GM18520 (cell line): Measurements from ENCODE around the gene SND1.
"Not testable (repeated sequence)": the region's sequence is repeated elsewhere in the genome, so short reads cannot be mapped to it uniquely, and the experiment has no call there.

Experiments
- ATAC-seq: cut with Tn5 transposase; IDR thresholded peaks from one replicate; pipeline ENCODE4 v1.9.1; 2021; ENCODE audit not compliant: unreplicated experiment

SND1 gene

DNA sequence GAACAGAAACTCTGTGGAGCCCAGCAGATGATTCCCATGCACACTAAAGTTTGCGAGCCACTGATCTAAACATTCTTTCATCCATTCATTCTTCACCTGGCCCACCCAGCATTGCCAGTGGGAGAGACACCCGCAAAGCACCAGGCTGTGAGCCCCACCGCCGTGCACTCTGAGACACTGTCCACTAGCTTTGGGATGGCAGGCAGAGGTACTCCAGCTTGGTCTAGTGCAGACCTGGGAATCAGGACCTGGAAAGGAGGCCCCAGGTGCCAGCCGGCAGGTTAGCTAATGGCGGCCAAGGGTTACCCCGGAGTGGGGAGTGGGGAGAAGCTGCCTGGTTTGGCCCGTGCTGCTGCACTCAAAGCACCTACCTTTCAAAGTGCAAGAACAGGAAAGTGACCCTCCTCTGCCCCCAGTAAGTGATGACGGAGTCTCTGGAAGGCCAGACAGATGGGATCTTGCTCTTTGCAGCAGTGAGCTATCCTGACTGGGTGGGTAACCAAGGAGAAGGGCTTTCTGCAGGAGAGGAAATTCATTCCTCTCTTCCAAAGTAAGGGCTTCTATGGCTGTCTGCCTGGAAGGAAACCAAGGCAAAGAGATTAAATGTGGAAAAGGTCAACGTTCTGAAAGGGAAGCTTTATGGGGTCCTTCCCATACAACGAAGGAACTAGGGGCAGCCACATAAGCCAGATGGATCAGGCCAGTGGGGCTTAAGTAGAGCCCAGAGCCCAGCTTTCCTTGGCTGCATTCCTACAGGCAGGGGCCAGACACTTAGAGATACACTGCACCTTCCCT is 453.4 kb downstream of the SND1 start:
- ATAC-seq, result no peak

DNA sequence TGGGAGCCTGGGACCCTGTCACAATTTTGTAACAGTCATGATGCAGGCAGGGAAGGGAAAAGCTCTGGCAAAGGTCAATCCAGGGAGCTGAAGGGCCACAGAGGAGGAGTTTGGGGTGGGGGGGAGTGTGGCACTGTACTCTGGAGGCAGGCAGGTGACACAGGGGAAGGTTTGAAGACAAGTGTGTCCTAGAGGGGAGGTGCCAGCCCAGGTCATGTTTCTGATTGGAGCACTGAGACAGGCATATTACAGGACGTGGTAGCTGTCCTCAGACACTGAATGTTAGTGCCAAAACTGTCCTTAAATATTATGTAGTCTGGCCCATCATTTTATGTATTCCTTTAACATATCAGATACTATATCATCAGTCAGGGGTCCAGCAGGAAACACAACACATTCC is 454.8 kb downstream of the SND1 start:
- no peak for ATAC-seq

DNA sequence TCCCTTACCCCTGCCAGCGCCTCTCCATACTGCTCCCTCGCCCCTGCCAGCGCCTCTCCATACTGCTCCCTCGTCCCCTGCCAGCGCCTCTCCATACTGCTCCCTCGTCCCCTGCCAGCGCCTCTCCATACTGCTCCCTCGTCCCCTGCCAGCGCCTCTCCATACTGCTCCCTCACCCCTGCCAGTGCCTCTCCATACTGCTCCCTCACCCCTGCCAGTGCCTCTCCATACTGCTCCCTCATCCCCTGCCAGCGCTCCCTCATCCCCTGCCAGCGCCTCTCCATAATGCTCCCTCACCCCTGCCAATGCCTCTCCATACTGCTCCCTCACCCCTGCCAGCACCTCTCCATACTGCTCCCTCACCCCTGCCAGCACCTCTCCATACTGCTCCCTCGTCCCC is 455.5 kb downstream of the SND1 start:
- not testable (repeated sequence) for ATAC-seq

DNA sequence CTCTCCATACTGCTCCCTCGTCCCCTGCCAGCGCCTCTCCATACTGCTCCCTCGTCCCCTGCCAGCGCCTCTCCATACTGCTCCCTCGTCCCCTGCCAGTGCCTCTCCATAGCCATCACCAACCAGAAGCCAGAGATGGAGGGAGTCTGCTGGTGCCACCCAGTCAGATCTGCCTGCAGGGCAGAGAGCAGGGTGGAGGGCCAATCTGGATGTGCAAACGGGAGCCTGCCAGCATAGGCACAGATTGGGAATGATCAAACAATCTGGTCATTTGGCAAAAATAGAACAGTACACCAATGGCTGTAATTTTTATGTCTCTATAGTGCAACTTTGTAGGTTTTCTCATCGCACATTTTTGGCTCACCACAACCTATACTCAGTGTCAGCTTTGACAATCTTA is 456.1 kb downstream of the SND1 start:
- no peak for ATAC-seq

DNA sequence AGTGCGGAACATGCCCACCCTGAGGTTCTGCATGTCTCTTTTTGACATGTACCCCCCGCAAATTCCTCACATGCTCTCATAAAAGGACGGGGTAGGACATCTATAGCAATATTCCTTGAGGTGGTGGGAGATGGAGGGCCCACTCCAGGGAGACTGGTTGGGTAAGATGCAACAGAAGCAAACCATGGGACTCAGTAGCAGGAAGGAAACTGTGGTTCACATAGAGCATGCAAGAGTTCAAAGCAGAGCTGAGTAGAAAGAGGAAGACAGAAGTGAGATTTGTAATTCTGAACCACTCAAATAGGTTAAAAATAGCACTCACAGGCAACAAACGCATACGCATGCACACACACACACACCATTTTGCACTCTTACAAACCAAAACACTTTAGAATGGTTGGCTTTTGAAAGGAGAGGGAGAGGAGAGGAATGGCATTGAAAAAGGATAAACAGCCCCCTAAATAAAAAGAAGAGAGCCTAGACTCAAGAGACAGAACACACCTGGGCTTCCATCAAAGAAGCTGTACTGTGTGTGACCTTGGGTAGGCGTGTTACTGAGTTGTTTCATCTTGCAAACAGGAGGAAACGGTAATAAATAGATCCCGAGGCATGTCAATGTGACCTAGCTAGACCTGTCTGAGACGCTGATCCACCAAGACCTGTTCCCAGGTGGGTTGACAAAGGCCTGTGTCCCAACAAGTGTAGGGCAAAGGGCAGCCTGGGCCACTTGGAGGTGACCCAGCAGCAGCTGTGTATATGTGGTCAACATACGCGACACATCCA is 456.8 kb downstream of the SND1 start:
- peak; percentile 86 for ATAC-seq

DNA sequence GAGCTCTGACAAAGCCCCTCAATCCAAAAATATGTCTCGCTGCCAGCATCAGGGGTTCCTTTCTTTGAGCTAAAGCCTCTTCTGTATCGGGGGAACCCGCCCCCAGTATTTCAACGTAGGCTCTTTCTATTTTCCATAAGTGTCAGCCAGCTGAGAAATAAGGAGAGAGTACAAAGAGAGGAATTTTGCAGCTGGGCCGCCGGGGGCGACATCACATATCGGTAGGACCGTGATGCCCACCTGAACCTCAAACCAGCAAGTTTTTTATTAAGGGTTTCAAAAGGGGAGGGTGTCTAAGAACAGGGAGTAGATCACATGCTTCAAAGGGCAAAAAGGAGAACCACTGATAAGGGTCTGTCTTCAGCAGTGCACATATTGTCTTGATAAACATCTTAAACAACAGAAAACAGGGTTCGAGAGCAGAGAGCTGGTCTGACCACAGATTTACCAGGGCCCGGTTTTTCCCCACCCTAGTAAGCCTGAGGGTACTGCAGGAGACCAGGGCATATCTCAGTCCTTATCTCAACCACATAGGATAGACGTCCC is 457.5 kb downstream of the SND1 start:
- ATAC-seq, result not testable (repeated sequence)

DNA sequence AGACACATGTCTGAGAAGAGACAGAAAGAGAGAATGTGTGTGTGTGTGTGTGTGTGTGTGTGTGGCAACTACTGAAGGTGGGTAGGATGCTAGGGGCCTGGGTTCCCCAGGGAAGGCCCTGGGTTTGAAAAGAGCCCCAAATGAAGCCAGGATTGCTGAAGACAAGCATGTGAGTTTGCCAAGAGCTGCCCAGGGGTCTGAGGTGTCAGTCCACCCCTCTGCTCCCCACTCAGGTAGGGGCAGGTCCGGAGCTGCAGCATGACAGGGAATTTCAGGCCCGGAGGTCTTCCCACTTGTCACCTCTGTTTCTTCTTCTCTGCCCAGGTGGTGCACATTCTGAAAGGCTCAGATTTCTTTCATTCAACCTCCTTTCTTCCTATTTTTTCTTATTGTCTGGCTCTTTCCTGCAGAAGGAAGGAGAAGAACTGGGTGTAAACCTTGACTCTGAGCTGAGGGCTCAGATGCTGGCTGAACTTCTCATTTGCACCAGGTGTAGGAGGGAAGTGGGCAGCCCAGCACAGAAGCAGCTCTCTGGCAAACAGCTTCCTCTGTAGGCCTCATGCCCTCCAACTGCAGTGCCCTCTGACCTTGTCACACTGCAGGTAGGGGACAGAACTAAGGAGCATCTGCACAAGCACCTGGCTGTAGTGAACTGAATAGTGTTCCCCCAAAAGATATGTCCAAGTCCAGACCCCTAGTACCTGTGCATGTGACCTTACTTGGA is 458.8 kb downstream of the SND1 start:
- ATAC-seq, result no peak

DNA sequence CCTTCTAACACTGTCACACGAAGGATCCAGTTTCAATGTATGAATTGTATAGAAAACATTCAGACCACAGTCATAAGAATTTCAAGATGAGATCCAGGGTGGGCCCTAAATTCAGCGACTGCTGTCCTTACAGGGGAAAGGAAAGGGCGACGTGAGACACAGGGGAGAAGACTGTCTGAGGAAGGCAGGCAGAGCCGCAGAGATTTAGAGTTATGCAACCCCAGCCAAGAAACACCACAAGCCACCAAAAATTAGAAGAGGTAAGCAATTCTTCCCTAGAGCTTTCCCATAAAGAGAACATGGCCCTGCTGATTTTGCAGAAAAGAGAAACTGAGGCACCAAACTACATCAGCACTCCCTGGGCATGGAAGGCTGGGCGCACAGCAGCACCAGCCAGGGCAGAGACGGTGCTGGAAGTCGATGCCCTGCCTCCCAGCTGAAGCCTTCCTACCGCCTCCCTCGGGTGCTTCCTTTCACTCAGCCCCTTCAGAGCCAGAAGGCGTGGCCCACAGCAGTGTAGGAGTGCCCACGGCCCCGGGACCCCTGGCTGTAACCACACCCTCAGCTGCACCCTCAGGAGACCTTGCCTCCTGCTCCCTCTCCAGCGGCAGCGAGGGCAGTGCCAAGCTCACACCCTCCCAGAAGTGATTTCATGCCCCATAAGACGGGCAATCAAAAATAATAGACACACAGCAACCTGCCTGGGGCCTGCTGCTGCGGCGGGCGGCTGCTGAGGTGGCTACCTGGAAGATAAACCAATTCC is 460.2 kb downstream of the SND1 start:
- no peak for ATAC-seq

DNA sequence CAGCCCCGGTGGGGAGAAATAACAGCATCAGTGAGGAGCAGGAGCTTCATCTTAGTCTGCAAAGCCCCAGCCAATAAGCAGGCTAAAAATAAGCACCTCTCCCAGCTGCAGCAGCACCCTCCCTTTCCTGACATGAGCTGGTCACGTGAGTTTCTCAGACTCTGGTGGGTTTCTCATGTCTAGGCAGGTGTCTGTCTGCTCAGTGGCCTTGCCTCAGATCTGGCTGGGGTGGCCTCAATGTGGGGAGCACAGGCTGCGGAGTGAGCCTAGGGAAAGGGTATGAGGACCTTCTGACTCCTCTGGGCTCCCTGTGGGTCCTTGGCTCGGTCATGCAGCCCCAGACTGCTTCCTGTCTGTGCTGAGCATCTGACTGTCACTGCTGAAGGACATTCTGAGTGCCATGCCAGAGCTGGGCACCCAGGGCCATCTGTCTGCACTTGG is 460.8 kb downstream of the SND1 start:
- no peak for ATAC-seq

DNA sequence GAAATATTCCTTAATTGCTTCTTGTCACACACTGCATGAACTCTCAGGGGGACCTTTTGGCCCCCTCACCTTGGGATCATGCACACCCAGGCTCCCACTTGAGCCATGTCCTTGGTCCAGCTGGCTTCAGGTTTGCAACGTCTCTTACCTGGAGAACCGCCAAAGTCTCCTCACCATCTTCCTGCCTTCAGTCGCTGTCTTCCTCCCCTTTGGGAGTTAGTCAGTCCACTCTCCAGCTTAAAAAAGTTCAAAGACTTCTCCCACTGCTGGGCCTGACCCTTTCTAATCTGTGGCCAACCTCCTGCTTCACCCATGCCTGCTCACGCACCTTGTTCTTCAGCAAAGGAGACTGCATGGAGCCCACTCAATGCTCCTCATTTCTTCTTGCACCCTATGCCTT is 461.8 kb downstream of the SND1 start:
- ATAC-seq, result no peak

DNA sequence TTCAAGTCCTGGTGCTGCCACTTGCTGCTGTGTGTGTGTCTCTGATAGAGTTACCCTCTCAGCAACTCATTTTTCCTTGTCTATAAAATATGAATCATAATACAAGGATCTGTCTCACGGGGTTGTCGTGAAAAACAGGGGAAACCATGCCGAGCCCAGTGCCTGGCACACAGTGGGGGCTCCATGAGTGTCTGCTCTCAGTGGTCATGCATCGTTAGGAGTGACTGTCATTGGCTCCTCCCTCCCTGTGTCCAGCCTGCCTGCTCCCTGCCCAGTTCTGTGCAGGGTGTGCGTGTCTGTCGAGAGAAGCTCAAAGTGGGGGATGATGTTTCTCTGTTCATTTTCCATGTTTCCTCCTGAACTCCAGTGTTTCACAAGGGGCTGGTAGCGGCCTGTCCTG is 462.8 kb downstream of the SND1 start:
- ATAC-seq, result no peak

DNA sequence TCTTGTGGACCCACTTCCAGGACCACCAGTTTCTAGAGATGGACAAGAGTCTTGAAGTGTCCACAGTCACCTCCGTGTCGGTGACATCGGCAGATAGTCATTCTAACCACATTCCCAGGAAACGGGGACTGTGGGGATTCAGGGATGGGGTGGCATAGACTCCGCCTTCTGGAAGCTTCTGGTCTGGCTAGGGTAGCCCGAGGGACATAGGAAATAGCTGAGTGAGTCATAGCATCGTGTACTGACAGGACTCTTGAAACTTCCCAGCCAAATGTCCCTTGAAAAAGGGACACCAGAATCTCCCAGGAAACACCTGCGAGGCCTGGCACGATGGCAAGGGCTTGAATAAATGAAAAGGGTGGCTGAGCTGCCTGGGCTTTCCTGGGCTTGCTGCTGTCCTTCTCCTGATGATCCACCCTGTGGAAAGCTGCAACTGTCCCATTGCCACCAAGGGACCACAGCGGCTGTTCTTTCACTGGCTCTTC is 463.4 kb downstream of the SND1 start:
- ATAC-seq, result no peak

DNA sequence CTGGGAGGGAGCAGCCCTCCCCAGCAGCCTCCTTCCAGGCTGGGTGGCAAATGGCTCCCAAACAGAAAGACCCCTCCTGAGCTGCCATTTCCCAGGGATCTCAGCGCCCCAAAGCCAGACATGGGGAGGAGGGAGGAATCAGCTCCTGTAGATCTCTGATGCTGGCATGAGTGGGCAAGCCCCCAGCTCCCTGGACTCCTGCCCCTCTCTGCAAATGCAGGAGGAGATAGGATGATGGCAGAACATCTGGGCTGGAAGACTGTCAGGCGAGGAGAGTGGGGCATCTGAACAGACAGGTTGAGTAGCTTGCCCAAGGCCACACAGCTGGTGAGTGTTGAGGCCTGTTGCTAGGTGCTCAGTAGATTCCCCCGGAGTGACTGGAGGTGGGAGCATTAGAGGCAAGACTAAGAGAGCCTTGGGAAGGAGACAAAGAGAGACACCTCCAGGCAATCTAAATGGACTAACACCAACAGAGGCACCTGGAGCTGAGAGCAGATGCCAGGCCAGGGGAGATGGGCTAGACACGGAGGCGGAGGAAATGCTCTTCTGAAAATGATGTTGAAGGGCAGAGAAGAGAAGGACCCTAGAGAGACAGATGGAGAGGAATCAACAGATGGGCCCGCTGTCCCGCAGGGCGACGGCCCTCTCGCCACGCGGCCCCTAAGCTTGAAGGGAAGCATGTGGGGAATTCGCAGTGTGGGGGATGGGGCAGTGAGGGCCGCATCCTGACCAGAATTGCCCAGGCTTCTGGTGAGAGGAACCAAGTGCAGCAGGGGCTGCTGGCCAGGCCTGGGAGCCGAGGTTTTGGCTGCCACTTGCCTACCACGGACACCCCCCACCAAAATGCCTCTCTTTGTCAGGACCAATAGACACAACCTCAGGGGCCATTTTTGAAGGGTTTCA is 464.1 kb downstream of the SND1 start:
- ATAC-seq, result no peak

DNA sequence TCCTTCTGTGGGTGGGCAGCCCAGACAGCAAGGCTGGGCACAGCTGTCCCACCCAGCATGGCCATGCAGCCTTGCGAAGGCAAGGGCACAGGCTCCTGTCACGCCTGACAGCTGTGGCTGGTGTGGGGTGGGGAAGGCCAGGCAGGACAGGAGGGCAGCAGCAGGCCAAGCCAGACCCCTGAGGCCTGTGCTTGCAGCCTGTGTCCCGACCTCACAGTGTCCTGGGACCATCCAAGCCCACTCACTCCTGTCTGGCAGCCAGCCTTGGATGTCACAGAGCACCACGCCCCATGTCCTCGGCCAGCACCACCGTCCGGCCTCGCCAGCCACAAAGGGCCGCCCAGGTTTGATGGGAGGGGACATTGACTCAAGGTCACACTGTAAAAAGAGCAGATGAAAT is 464.7 kb downstream of the SND1 start:
- ATAC-seq, result no peak

DNA sequence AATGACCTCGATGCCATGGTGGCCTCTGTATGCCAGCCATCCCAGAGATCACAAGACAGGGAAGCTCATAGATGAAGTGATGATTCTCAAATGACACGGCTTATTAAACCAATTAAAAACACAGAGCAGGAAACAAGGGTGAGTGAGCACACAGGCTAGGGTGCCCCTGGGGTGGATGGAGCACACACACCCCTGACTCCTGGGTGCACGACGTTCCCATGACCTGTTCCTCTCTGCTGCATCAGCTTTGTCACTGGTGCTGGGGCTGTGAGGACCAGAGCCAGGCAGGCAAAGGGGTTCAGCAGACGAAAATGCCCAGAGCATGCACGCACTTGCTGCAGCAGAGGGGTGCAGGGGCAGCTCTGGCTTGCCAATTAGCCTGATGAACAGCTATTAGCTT is 465.7 kb downstream of the SND1 start:
- ATAC-seq, result no peak

DNA sequence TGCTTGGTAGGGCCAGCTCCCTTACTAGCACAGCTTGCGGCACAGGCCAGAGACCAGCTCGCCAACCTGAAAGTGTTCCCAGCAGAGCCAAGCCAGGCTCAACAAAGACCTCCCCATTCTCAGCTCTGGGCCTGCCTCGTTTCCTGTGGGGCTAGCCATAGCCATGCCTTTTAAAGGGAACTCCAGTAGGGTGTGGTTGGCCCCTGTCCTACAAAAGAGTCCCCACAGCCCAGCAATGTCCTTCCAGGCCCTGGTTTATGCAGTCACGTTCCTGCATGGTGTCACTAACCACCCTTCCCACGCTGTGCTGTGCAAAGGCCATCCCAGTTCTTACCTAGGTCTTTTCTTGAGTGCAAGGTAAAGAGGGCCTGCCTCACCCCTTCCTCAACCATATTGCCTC is 467.0 kb downstream of the SND1 start:
- ATAC-seq, result no peak

DNA sequence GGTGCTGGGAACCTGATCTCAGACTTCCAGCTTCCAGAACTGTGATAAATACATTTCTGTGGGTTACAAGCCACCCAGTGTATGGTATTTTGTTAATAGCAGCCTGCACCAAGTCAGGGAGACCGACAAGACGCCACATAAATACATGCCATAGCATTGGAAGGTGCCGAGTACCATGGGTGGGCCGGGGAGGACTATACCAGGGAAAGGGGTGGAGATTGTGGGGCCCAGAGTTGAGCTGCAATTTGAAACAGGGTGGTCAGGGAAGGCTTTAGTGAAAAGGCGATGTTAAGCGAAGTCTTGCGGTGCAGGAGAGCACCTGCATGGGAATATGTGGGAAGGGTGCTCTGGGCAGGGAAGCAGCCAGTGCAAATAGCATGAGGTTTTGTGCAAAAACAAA is 468.1 kb downstream of the SND1 start:
- no peak for ATAC-seq

DNA sequence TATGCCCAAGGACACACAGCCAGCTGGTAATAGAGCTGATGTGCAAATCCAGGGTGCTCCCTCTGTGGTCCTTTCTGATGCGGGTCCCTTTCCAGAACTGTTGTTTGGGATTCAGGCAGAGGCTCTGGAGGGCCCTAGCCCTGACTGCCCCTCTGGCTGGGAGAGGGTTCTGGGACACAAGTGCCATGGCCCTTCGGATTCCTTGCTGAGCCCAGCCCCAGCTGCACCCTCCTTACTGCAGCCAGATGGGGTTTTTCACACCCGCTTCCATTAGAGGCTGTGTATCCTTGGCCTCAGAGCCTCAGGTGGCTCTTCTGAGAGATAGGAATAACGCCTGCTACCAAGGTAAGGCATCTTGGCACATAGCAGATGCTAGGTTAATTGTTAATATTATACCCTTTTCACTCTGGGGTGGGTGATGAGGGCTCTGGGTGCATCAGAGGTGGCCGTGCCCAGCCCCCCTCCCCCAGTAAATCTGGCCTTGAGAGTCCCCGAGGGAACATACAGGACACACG is 469.0 kb downstream of the SND1 start:
- ATAC-seq, result no peak
